HG02970 (cell line): ENCODE measurements around the gene MEAF6.

Experiments used
- ATAC-seq: cut with Tn5 transposase; IDR thresholded peaks from one replicate; pipeline ENCODE4 v1.9.1; 2021; ENCODE audit warnings: mild to moderate bottlenecking, moderate library complexity, moderate number of reproducible peaks; ENCODE audit not compliant: unreplicated experiment, low FRiP score

Gene MEAF6

GRCh38 chr1:37485902-37486679 is 28.5 kb downstream of the MEAF6 start:
- no peak for ATAC-seq

- no peak for ATAC-seq
Measured at GRCh38 chr1:37484325-37485051, 30.1 kb downstream of the MEAF6 start.

GRCh38 chr1:37483785-37484184 is 30.8 kb downstream of the MEAF6 start:
- ATAC-seq, result no peak

GRCh38 chr1:37482796-37483744 is 31.5 kb downstream of the MEAF6 start:
- ATAC-seq, result no peak

GRCh38 chr1:37482004-37482785 is 32.4 kb downstream of the MEAF6 start:
- no peak for ATAC-seq

GRCh38 chr1:37481289-37482003 is 33.1 kb downstream of the MEAF6 start:
- ATAC-seq, result no peak

GRCh38 chr1:37480581-37481288 is 33.8 kb downstream of the MEAF6 start:
- no peak for ATAC-seq

- no peak for ATAC-seq
Measured at GRCh38 chr1:37480125-37480466, 34.5 kb downstream of the MEAF6 start.

GRCh38 chr1:37479255-37480124 is 35.1 kb downstream of the MEAF6 start:
- ATAC-seq, result no peak

GRCh38 chr1:37478890-37479254 is 35.7 kb downstream of the MEAF6 start:
- no peak for ATAC-seq

- no peak for ATAC-seq
Measured at GRCh38 chr1:37478451-37478881, 36.1 kb downstream of the MEAF6 start.

GRCh38 chr1:37477946-37478345 is 36.6 kb downstream of the MEAF6 start:
- ATAC-seq, result no peak

- peak; percentile 33 for ATAC-seq
Measured at GRCh38 chr1:37477198-37477931, 37.2 kb downstream of the MEAF6 start.

GRCh38 chr1:37476460-37477197 is 37.9 kb downstream of the MEAF6 start:
- ATAC-seq, result no peak

GRCh38 chr1:37476087-37476452 is 38.5 kb downstream of the MEAF6 start:
- no peak for ATAC-seq

- ATAC-seq, result no peak
Measured at GRCh38 chr1:37475380-37476086, 39.0 kb downstream of the MEAF6 start.
